Activated naive CD4-positive, alpha-beta T cell treated with anti-CD3 and anti-CD28 coated beads for 36 hours (primary cell): ENCODE measurements around the gene ARHGAP9. TPM values are rescaled to one million over a fixed set of nuclear protein-coding genes. Genes with fewer than 3 reads are reported as not detected.
"Not testable (repeated sequence)": the region's sequence is repeated elsewhere in the genome, so short reads cannot be mapped to it uniquely, and the experiment has no call there.

Experiments
- CTCF ChIA-PET: fragments of 350-600 bp; sonication (Branson Sonifier 250); formaldehyde crosslinking; loops from one replicate; lab custom pipeline; 2021; ENCODE audit warnings: antibody characterized with exemption; lab: Charles Lee
- DNase-seq: peaks from one replicate; pipeline ENCODE4 v3.0.0-alpha.2; 2020
- H3K27ac Mint-ChIP-seq: one replicate; pipeline ENCODE4 v1.8.0; 2021; ENCODE audit warnings: mild to moderate bottlenecking, mixed read lengths
- H3K27me3 Mint-ChIP-seq: one replicate; pipeline ENCODE4 v1.8.0; 2021; ENCODE audit warnings: low read depth, mixed read lengths
- H3K36me3 Mint-ChIP-seq: one replicate; pipeline ENCODE4 v1.8.0; 2021; ENCODE audit warnings: low read depth, mixed read lengths
- H3K4me1 Mint-ChIP-seq: one replicate; pipeline ENCODE4 v1.8.0; 2021; ENCODE audit warnings: low read depth, mixed read lengths
- H3K4me3 Mint-ChIP-seq: one replicate; pipeline ENCODE4 v1.8.0; 2021; ENCODE audit warnings: mild to moderate bottlenecking, moderate library complexity, mixed read lengths
- H3K9me3 Mint-ChIP-seq: one replicate; pipeline ENCODE4 v1.8.0; 2021; ENCODE audit warnings: mixed read lengths
- intact Hi-C: fragments of 100-400 bp; cut with micrococcal nuclease; formaldehyde crosslinking; loops from one replicate; pipeline ENCODE4 v1.15.1; 2023
- total RNA-seq, 2 experiments: library from RNA; stranded (reverse); gene quantifications; one replicate each; pipeline ENCODE4 v1.2.3, GENCODE V29; 2021

The ARHGAP9 gene
- total RNA-seq, 2 experiments from 2014 or later, result 95.9 to 97.9 TPM

- H3K27ac Mint-ChIP-seq, result no peak overlapping the region
- no peak overlapping the region for H3K4me3 Mint-ChIP-seq
- no peaks in the 10 kb centered on the region for H3K36me3 Mint-ChIP-seq
- no peaks in the 10 kb centered on the region for H3K4me1 Mint-ChIP-seq
- intact Hi-C loops, result no loop called here
- no peaks in the 10 kb centered on the region for H3K27me3 Mint-ChIP-seq
- no peak for DNase-seq
- CTCF ChIA-PET, result interaction anchor here (1.0 to 11.0 kb wide), 4 partner anchors 13 to 177 kb away, joined by 3 to 172 read pairs (median 18); no protein-coding TSS in a partner anchor
- no peaks in the 10 kb centered on the region for H3K9me3 Mint-ChIP-seq
These were observed 30.3 kb downstream of the ARHGAP9 start for GRCh38 chr12:57449375-57449774.

DNA sequence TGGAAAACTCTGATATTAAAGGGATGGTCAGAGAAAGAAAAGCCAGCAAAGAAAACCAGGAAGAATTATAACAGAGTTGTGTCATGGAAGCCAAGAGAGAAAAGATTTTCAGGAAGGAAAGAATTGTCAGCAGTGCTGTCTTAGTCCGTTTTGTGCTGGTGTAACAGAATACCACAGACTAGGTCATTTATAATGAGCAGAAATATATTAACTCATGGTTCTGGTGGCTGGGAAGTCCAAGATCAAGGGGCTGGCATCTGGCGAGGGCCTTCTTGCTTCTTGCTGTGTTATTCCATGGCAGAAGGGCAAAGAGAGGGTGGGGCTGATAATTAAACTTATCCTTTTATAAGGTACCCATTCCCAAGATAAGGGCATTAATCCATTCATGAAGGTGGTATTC is 31.0 kb downstream of the ARHGAP9 start:
- Mint-ChIP-seq H3K9me3 (no peaks in the 10 kb centered on the region), H3K4me1 (no peaks in the 10 kb centered on the region), H3K4me3 (no peak overlapping the region), H3K27ac (no peak overlapping the region), H3K27me3 (no peaks in the 10 kb centered on the region), H3K36me3 (no peaks in the 10 kb centered on the region)
- no peak for DNase-seq
- CTCF ChIA-PET, result interaction anchor here (0.7 to 1.6 kb wide), 3 partner anchors 10 to 70 kb away, joined by 3 read pairs; no protein-coding TSS in a partner anchor
- intact Hi-C loops, result no loop called here

DNA sequence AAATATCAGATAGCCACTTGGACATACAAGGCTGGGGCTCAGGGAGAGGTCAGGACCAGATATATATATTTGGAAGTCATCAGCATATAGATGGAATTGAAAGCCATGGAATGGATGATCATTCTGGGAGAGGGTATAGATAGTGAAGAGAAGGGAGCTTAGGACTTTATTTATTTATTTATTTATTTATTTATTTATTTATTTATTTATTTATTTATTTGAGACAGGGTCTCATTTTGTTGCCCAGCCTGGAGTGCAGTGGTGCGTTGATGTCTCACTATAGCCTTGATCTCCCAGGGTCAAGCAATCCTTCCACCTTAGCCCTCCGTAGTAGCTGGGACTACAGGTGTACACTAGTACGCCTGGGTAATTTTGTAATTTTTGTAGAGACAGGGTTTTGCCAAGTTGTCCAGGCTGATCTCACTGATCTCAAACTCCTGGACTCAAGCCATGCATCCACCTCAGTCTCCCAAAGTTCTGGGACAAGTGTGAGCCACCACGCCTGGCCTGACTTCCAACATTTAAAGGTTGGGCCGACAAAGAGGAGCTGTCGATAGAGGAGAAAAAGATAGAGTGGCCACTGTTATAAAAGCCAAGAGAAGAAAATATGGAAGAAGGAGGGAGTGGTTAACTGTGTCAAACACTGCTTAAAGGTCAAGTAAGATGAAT is 33.2 kb downstream of the ARHGAP9 start:
- Mint-ChIP-seq H3K4me1 (no peaks in the 10 kb centered on the region), H3K27ac (no peak overlapping the region), H3K9me3 (peaks cover 4% of the 10 kb centered on the region), H3K27me3 (no peaks in the 10 kb centered on the region), H3K4me3 (no peak overlapping the region), H3K36me3 (no peaks in the 10 kb centered on the region)
- DNase-seq, result no peak
- CTCF ChIA-PET, result interaction anchor here (0.5 to 2.8 kb wide), 4 partner anchors 12 to 202 kb away, joined by 3 to 11 read pairs (median 5); partner anchors contain the start of gene GLI1
- intact Hi-C loops, result no loop called here

GRCh38 chr12:57444744-57445143 is 34.9 kb downstream of the ARHGAP9 start:
- peaks cover 4% of the 10 kb centered on the region for H3K27me3 Mint-ChIP-seq
- no peak overlapping the region for H3K4me3 Mint-ChIP-seq
- intact Hi-C loops, result no loop called here
- H3K36me3 Mint-ChIP-seq, result peaks cover 2% of the 10 kb centered on the region
- H3K9me3 Mint-ChIP-seq, result peaks cover 8% of the 10 kb centered on the region
- CTCF ChIA-PET, result interaction anchor here (0.5 to 2.8 kb wide), 5 partner anchors 11 to 200 kb away, joined by 3 to 13 read pairs (median 4); partner anchors contain the start of genes GLI1 and INHBE
- H3K4me1 Mint-ChIP-seq, result no peaks in the 10 kb centered on the region
- no peak for DNase-seq
- H3K27ac Mint-ChIP-seq, result no peak overlapping the region

DNA sequence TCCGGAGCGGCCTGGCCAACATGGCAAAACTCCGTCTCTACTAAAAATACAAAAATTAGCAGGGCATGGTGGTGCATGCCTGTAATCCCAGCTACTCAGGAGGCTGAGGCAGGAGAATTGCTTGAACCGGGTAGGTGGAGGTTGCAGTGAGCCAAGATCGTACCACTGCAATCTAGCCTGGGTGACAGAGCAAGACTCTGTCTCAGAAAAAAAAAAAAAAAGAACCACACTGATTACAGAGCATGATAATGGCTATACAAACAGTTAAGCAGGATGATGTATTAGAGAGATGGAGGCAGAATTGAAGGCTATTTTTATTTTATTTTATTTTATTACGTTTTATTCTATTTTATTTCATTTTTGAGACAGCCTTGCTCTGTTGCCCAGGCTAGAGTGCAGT is 35.3 kb downstream of the ARHGAP9 start:
- H3K36me3 Mint-ChIP-seq, H3K4me1 Mint-ChIP-seq, H3K4me3 Mint-ChIP-seq, H3K27me3 Mint-ChIP-seq, intact Hi-C loops, H3K9me3 Mint-ChIP-seq, DNase-seq, H3K27ac Mint-ChIP-seq: not testable (repeated sequence)
- CTCF ChIA-PET, result interaction anchor here (0.6 to 2.8 kb wide), 4 partner anchors 12 to 427 kb away, joined by 3 to 13 read pairs (median 8); partner anchors contain the start of genes GLI1 and INHBE

DNA sequence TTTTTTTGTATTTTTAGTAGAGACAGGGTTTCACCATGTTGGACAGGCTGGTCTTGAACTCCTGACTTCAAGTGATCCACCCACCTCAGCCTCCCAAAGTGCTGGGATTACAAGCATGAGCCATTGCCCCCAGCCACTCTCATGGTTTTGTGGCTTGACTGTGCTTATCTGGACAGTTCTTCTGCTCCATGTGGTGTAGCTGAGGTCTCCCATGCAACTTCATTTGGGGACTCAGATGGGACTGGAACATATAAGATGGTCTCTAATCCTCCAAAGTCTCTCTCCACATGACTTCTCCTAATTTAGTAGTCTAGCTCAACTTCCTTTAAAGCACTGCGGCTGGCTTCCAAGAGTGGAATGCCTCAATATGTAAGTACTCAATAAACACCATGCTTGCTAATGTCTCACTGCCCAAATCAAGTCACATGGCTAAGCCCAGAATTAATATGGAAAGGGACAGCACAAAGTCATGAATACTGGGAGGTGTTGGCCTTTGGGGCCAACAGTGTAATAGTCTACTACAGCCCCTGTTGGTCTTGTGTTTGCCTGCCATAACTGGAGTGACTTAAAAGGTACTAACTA is 37.7 kb downstream of the ARHGAP9 start:
- Mint-ChIP-seq H3K4me1 (no peaks in the 10 kb centered on the region), H3K4me3 (no peak overlapping the region), H3K36me3 (peaks cover 2% of the 10 kb centered on the region), H3K27ac (no peak overlapping the region), H3K27me3 (peaks cover 4% of the 10 kb centered on the region), H3K9me3 (peaks cover 8% of the 10 kb centered on the region)
- DNase-seq, result no peak
- intact Hi-C loops, result no loop called here
- CTCF ChIA-PET, result interaction anchor here (0.6 to 1.7 kb wide), 4 partner anchors 10 to 1074 kb away, joined by 3 to 4 read pairs (median 4); no protein-coding TSS in a partner anchor

DNA sequence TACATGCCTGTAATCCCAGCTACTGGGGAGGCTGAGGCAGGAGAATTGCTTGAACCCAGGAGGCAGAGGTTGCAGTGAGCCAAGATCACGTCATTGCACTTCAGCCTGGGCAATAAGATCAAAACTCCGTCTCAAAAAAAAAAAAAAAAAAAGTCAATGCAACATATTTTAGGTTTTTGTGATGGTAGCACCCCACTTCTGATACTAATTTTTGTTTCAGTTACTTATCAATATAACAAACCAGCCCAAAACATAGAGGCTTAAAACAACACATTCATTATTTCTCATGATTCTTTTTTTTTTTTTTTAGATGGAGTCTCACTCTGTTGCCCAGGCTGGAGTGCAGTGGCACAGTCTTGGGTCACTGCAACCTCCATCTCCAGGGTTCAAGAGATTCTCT is 38.3 kb downstream of the ARHGAP9 start:
- H3K27me3 Mint-ChIP-seq, H3K27ac Mint-ChIP-seq, H3K36me3 Mint-ChIP-seq, H3K9me3 Mint-ChIP-seq, DNase-seq, intact Hi-C loops, H3K4me1 Mint-ChIP-seq, H3K4me3 Mint-ChIP-seq: not testable (repeated sequence)
- CTCF ChIA-PET, result interaction anchor here (0.6 to 1.7 kb wide), 4 partner anchors 10 to 20 kb away, joined by 3 to 4 read pairs (median 4); no protein-coding TSS in a partner anchor

DNA sequence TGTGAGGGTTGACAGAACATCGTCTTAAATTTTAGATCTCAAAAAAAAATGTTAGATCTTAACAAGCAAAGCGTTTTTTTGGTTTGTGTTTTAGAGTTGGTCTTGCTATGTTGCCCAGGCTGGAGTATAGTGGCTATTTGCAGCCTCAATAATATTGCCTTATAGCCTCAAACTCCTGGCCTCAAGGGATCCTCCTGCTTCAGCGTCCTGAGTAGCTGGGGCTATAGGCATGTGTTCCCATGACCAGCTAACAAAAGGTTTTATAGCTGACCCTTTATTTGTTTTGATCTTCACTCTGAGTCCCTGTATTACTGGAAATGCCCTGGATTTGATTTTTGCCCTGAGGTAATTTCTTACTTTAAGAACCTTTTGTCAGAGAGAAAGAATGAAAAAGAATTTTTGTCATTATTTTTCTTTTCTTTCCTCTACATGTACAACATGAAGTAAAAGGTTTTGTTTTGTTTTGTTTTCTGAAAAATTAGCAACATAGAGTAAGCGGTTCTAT is 39.9 kb downstream of the ARHGAP9 start:
- no peak for DNase-seq
- no peak overlapping the region for H3K4me3 Mint-ChIP-seq
- intact Hi-C loops, result no loop called here

DNA sequence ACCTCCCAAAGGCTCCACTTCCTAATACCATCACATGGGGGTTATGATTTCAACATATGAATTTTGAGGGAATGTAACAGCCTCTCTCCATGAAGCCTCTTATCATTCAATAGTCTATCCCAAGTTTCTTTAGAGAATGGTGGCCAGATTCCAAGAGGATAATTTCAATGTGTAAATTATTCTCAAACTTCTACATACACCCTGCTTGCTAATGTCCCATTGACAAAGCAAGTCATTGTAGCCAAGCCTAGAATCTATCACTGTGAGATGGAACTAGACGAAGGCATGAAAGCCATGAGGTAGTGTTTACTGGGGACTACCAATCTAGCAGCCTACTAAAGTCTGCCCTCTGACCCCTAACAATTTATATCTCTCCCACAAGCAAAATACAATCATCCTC is 41.3 kb downstream of the ARHGAP9 start:
- Mint-ChIP-seq H3K27ac (no peak overlapping the region), H3K9me3 (peaks cover 8% of the 10 kb centered on the region), H3K4me3 (no peak overlapping the region), H3K27me3 (peaks cover 4% of the 10 kb centered on the region), H3K36me3 (peaks cover 2% of the 10 kb centered on the region), H3K4me1 (peaks cover 2% of the 10 kb centered on the region)
- CTCF ChIA-PET, result no interaction called here
- intact Hi-C loops, result no loop called here
- DNase-seq, result no peak

More for the DNA sequence above, 39.9 kb downstream of the ARHGAP9 start:
- Mint-ChIP-seq H3K27me3 (peaks cover 4% of the 10 kb centered on the region), H3K4me1 (peaks cover 2% of the 10 kb centered on the region), H3K36me3 (peaks cover 2% of the 10 kb centered on the region), H3K27ac (no peak overlapping the region), H3K9me3 (peaks cover 8% of the 10 kb centered on the region)
- CTCF ChIA-PET, result interaction anchor here (1.0 to 1.7 kb wide), 2 partner anchors 13 to 16 kb away, joined by 3 to 5 read pairs; no protein-coding TSS in a partner anchor

DNA sequence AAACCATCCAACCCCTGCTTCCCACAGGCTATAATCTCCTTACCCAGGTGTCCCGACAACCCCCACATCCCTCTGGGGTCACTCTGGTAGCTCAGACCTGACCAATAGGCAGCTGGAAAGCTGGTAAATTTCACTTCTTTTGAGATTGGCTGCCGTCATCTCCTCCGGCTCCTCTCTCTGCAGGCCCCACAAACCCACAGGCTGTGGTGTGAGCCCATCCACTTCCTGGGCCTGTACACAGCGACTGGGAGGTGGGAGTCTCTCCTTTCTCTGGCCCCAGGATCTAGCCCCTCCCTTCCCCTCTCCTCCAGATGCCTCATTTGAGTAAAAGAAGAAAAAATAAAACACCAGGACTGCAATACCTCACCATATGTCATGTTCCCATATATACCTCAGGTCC is 44.4 kb downstream of the ARHGAP9 start:
- H3K4me3 Mint-ChIP-seq, result no peak overlapping the region
- CTCF ChIA-PET, result interaction anchor here (0.8 to 4.4 kb wide), 3 partner anchors 19 to 127 kb away, joined by 3 to 49 read pairs (median 3); partner anchors contain the start of gene INHBE
- no peaks in the 10 kb centered on the region for H3K9me3 Mint-ChIP-seq
- DNase-seq, result no peak
- H3K36me3 Mint-ChIP-seq, result no peaks in the 10 kb centered on the region
- intact Hi-C loops, result no loop called here
- no peak overlapping the region for H3K27ac Mint-ChIP-seq
- H3K4me1 Mint-ChIP-seq, result peaks cover 13% of the 10 kb centered on the region
- H3K27me3 Mint-ChIP-seq, result no peaks in the 10 kb centered on the region

- CTCF ChIA-PET, result interaction anchor here (0.6 to 4.4 kb wide), 4 partner anchors 20 to 169 kb away, joined by 3 to 49 read pairs (median 3); partner anchors contain the start of gene INHBE
- Mint-ChIP-seq H3K27me3 (no peaks in the 10 kb centered on the region), H3K9me3 (no peaks in the 10 kb centered on the region), H3K4me1 (peaks cover 15% of the 10 kb centered on the region), H3K4me3 (no peak within 1 kb of the TSS), H3K36me3 (peaks cover 2% of the 10 kb centered on the region), H3K27ac (no peak within 1 kb of the TSS)
- intact Hi-C loops, result loop anchor here (5.0 kb wide), 1 partner anchor 92 kb away; no protein-coding TSS in a partner anchor
- no peak for DNase-seq
These were observed 45.0 kb downstream of the ARHGAP9 start, which contains the start of gene INHBC for GRCh38 chr12:57434517-57435223. INHBC (plus strand) TSS chr12:57434784; CDS start chr12:57434887, 103 bp downstream.
